H54 (cell line): Measurements from ENCODE around the gene RXFP1.

Experiments used
- DNase-seq: peaks from one replicate; pipeline ENCODE4 v3.0.0; 2011; ENCODE audit warnings: low spot score, mixed read lengths; ENCODE audit not compliant: insufficient read length
- FAIRE-seq: peaks from 3 replicates; lab custom pipeline; 2011; peaks lifted over from hg19 to GRCh38; lab: Jason Lieb, UNC
- POLR2A ChIP-seq: IDR thresholded peaks from 2 replicates; pipeline ENCODE4 v1.6.1; 2011; ENCODE audit warnings: low read depth, mild to moderate bottlenecking, low read length

RXFP1 gene

GRCh38 chr4:158609116-158609515 is 87.4 kb downstream of the RXFP1 start:
- DNase-seq = no peak
- FAIRE-seq = no peak
- TF ChIP-seq POLR2A = no peak

GRCh38 chr4:158610790-158611189 is 89.1 kb downstream of the RXFP1 start:
- DNase-seq = no peak
- no peak for FAIRE-seq
- TF ChIP-seq POLR2A = no peak

- no peak for TF ChIP-seq POLR2A
- FAIRE-seq (no peak), DNase-seq (no peak)
Measured at GRCh38 chr4:158613046-158613445, 91.4 kb downstream of the RXFP1 start.

- no peak for FAIRE-seq
- no peak for TF ChIP-seq POLR2A
- DNase-seq = no peak
Measured at GRCh38 chr4:158617956-158618355, 96.3 kb downstream of the RXFP1 start.

GRCh38 chr4:158621729-158622128 is 100.0 kb downstream of the RXFP1 start:
- FAIRE-seq = no peak
- DNase-seq = no peak
- TF ChIP-seq POLR2A = no peak

GRCh38 chr4:158622251-158622650 is 100.6 kb downstream of the RXFP1 start:
- no peak for TF ChIP-seq POLR2A
- DNase-seq (no peak), FAIRE-seq (no peak)

GRCh38 chr4:158624889-158625478 is 103.3 kb downstream of the RXFP1 start:
- peak; percentile 74 for FAIRE-seq
- no peak for DNase-seq
- no peak for TF ChIP-seq POLR2A

GRCh38 chr4:158625544-158625943 is 103.9 kb downstream of the RXFP1 start:
- FAIRE-seq = no peak

GRCh38 chr4:158630893-158631292 is 109.2 kb downstream of the RXFP1 start:
- no peak for TF ChIP-seq POLR2A
- no peak for DNase-seq

More at GRCh38 chr4:158625544-158625943, 103.9 kb downstream of the RXFP1 start:
- TF ChIP-seq POLR2A = no peak
- DNase-seq = no peak

GRCh38 chr4:158636619-158637018 is 114.9 kb downstream of the RXFP1 start:
- DNase-seq = no peak
- TF ChIP-seq POLR2A = no peak
- no peak for FAIRE-seq

More at GRCh38 chr4:158630893-158631292, 109.2 kb downstream of the RXFP1 start:
- no peak for FAIRE-seq

- DNase-seq = no peak
- FAIRE-seq = no peak
- TF ChIP-seq POLR2A = no peak
Measured at GRCh38 chr4:158644356-158644755, 122.7 kb downstream of the RXFP1 start.

- no peak for TF ChIP-seq POLR2A
- FAIRE-seq (no peak), DNase-seq (no peak)
Measured at GRCh38 chr4:158644760-158645159, 123.1 kb downstream of the RXFP1 start.

- DNase-seq (no peak), FAIRE-seq (no peak)
- no peak for TF ChIP-seq POLR2A
Measured at GRCh38 chr4:158649111-158649680, 127.5 kb downstream of the RXFP1 start.

- TF ChIP-seq POLR2A = no peak
- FAIRE-seq (no peak), DNase-seq (no peak)
Measured at GRCh38 chr4:158652920-158653319, 131.2 kb downstream of the RXFP1 start.

- DNase-seq = no peak
- TF ChIP-seq POLR2A = no peak
- no peak for FAIRE-seq
Measured at GRCh38 chr4:158656439-158656838, 134.8 kb downstream of the RXFP1 start.
